ENCODE data around the gene CEPT1.

The CEPT1 gene

GRCh38 chr1:111145963-111146768 is 6.1 kb downstream of the CEPT1 start:
- no peak for DNase-seq (ENCODE audit: low read depth in 2 of 2)

- no peak for DNase-seq (ENCODE audit: low read depth in 2 of 2)
These were observed 7.9 kb downstream of the CEPT1 start for GRCh38 chr1:111147948-111148347.

- no peak for DNase-seq (ENCODE audit: low read depth in 2 of 2)
These were observed 8.4 kb downstream of the CEPT1 start for GRCh38 chr1:111148376-111148881.

- DNase-seq (ENCODE audit: low read depth in 2 of 2): no peak
These were observed 11.8 kb downstream of the CEPT1 start for GRCh38 chr1:111151838-111152237.

- DNase-seq (ENCODE audit: low read depth in 2 of 2): no peak
These were observed 14.3 kb downstream of the CEPT1 start for GRCh38 chr1:111154021-111154999.

- no peak for DNase-seq (ENCODE audit: low read depth in 2 of 2)
These were observed 17.4 kb downstream of the CEPT1 start for GRCh38 chr1:111157431-111157830.

- no peak for DNase-seq (ENCODE audit: low read depth in 2 of 2)
These were observed 21.9 kb downstream of the CEPT1 start for GRCh38 chr1:111161843-111162487.

GRCh38 chr1:111162488-111162880 is 22.5 kb downstream of the CEPT1 start:
- no peak for DNase-seq (ENCODE audit: low read depth in 2 of 2)

- no peak for DNase-seq (ENCODE audit: low read depth in 2 of 2)
These were observed 23.3 kb downstream of the CEPT1 start for GRCh38 chr1:111163363-111163762.

- DNase-seq (ENCODE audit: low read depth in 2 of 2): no peak
These were observed 24.1 kb downstream of the CEPT1 start for GRCh38 chr1:111164151-111164550.

GRCh38 chr1:111172463-111172862 is 32.4 kb downstream of the CEPT1 start:
- no peak for DNase-seq (ENCODE audit: low read depth in 2 of 2)

- no peak for DNase-seq (ENCODE audit: low read depth in 2 of 2)
These were observed 34.0 kb downstream of the CEPT1 start for GRCh38 chr1:111174070-111174469.

GRCh38 chr1:111175349-111175748 is 35.3 kb downstream of the CEPT1 start:
- DNase-seq (ENCODE audit: low read depth in 2 of 2): no peak

GRCh38 chr1:111176678-111177077 is 36.7 kb downstream of the CEPT1 start:
- no peak for DNase-seq (ENCODE audit: low read depth in 2 of 2)

GRCh38 chr1:111179968-111180533 is 40.0 kb downstream of the CEPT1 start:
- DNase-seq (ENCODE audit: low read depth in 2 of 2): no peak

GRCh38 chr1:111182052-111182451 is 42.0 kb downstream of the CEPT1 start:
- DNase-seq (ENCODE audit: low read depth in 2 of 2): no peak

GRCh38 chr1:111183308-111184069 is 43.5 kb downstream of the CEPT1 start:
- DNase-seq (ENCODE audit: low read depth in 2 of 2): no peak

GRCh38 chr1:111184663-111185062 is 44.6 kb downstream of the CEPT1 start:
- DNase-seq (ENCODE audit: low read depth in 2 of 2): no peak

- no peak for DNase-seq (ENCODE audit: low read depth in 2 of 2)
These were observed 51.0 kb downstream of the CEPT1 start for GRCh38 chr1:111190931-111191451.

- DNase-seq (ENCODE audit: low read depth in 2 of 2): no peak
These were observed 51.5 kb downstream of the CEPT1 start for GRCh38 chr1:111191496-111191895.

- DNase-seq (ENCODE audit: low read depth in 2 of 2): no peak
These were observed 52.1 kb downstream of the CEPT1 start for GRCh38 chr1:111192074-111192473.
